HFFc6 (cell line): Measurements from ENCODE around the gene TBX15. TPM values are rescaled to one million over a fixed set of nuclear protein-coding genes. Genes with fewer than 3 reads are reported as not detected.

ENCODE experiments used
- DNase-seq: peaks from one replicate; pipeline ENCODE4 v3.0.0-alpha.2; 2018
- H3K27ac Mint-ChIP-seq: 2 replicates; pipeline ENCODE4 v1.8.0; 2020; ENCODE audit warnings: mild to moderate bottlenecking, mixed read lengths
- H3K27me3 Mint-ChIP-seq: 2 replicates; pipeline ENCODE4 v1.8.0; 2021; ENCODE audit warnings: mild to moderate bottlenecking, moderate library complexity, mixed read lengths; ENCODE audit not compliant: insufficient read depth
- H3K36me3 Mint-ChIP-seq: 2 replicates; pipeline ENCODE4 v1.8.0; 2021; ENCODE audit warnings: low read depth, mixed read lengths
- H3K4me1 Mint-ChIP-seq: 2 replicates; pipeline ENCODE4 v1.8.0; 2020; ENCODE audit warnings: low read depth, mixed read lengths
- H3K4me3 Mint-ChIP-seq: 2 replicates; pipeline ENCODE4 v1.8.0; 2020; ENCODE audit warnings: mild to moderate bottlenecking, moderate library complexity, mixed read lengths
- H3K9me3 Mint-ChIP-seq: 2 replicates; pipeline ENCODE4 v1.8.0; 2020; ENCODE audit warnings: mild to moderate bottlenecking, mixed read lengths
- total RNA-seq, 6 experiments: library from RNA; stranded (reverse); fragmentation: NEBNext Ultra II Directional; extraction: Animal tissue kit (Norgen Biotek cat#: 25700); gene quantifications; 2 replicates in 1 of 6; 3 replicates in 5 of 6; pipeline ENCODE4 v1.2.3, GENCODE V29; 2021
- TF ChIP-seq, protein P1 (sequence below): fragments of 200-600 bp; sonication (generic); IDR thresholded peaks from 2 replicates; pipeline ENCODE4 v1.5.0; 2021; ENCODE audit warnings: antibody characterized with exemption, mild to moderate bottlenecking

The TBX15 gene
- total RNA-seq, 6 experiments from 2014 or later: 5.3 to 12.2 (median 10.0) TPM

DNA sequence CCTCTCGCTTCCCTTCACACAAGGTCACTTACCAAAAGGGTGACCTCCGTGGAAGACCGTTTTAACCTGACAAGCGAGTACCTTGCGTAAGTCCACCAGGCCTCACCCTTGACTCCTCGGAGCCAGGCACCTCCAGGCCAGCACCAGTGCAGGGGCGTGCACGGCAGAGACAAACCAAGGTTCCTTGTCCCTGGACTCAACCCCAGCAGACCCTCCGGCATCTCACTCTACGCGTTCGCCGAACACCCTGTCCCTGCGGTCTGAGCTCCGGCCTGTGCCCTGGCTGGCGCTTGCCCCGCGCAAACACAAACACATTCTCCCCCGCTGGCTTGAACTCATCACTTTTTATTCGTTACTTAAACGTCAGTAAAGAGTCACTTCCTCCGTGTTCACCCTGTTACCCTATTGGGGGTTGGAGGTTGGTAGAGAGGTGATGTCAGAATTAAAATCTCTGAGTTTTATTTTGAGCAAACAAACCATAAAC, 4.5 kb downstream of the TBX15 start:
- Mint-ChIP-seq H3K27ac (peak overlapping the region; percentile 96), H3K27me3 (peaks cover 8% of the 10 kb centered on the region), H3K36me3 (peaks cover 31% of the 10 kb centered on the region), H3K4me3 (peak overlapping the region; percentile 98; the same call in 1 of the 2 replicates), H3K4me1 (peaks cover 43% of the 10 kb centered on the region), H3K9me3 (peaks cover 6% of the 10 kb centered on the region; the same call in 1 of the 2 replicates)
- TF ChIP-seq, protein P1, sequence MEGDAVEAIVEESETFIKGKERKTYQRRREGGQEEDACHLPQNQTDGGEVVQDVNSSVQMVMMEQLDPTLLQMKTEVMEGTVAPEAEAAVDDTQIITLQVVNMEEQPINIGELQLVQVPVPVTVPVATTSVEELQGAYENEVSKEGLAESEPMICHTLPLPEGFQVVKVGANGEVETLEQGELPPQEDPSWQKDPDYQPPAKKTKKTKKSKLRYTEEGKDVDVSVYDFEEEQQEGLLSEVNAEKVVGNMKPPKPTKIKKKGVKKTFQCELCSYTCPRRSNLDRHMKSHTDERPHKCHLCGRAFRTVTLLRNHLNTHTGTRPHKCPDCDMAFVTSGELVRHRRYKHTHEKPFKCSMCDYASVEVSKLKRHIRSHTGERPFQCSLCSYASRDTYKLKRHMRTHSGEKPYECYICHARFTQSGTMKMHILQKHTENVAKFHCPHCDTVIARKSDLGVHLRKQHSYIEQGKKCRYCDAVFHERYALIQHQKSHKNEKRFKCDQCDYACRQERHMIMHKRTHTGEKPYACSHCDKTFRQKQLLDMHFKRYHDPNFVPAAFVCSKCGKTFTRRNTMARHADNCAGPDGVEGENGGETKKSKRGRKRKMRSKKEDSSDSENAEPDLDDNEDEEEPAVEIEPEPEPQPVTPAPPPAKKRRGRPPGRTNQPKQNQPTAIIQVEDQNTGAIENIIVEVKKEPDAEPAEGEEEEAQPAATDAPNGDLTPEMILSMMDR: no peak
- no peak for DNase-seq

GRCh38 chr1:118982821-118983557, 5.2 kb downstream of the TBX15 start:
- H3K4me3 Mint-ChIP-seq: no peak overlapping the region; the same call in 1 of the 2 replicates
- no peak overlapping the region for H3K27ac Mint-ChIP-seq
- peaks cover 37% of the 10 kb centered on the region for H3K4me1 Mint-ChIP-seq
- H3K27me3 Mint-ChIP-seq: peaks cover 7% of the 10 kb centered on the region
- H3K36me3 Mint-ChIP-seq: peaks cover 31% of the 10 kb centered on the region
- H3K9me3 Mint-ChIP-seq: peaks cover 6% of the 10 kb centered on the region; the same call in 1 of the 2 replicates
- TF ChIP-seq, protein P1: no peak
- no peak for DNase-seq

- peaks cover 37% of the 10 kb centered on the region for H3K4me1 Mint-ChIP-seq
- no peak overlapping the region; the same call in 1 of the 2 replicates for H3K27ac Mint-ChIP-seq
- no peak for DNase-seq
- H3K4me3 Mint-ChIP-seq: no peak overlapping the region
- peaks cover 7% of the 10 kb centered on the region for H3K27me3 Mint-ChIP-seq
- peaks cover 6% of the 10 kb centered on the region; the same call in 1 of the 2 replicates for H3K9me3 Mint-ChIP-seq
- peaks cover 30% of the 10 kb centered on the region for H3K36me3 Mint-ChIP-seq
- TF ChIP-seq, protein P1: no peak
Observed at GRCh38 chr1:118982266-118982665, 5.9 kb downstream of the TBX15 start.

- no peak overlapping the region for H3K4me3 Mint-ChIP-seq
- peaks cover 25% of the 10 kb centered on the region for H3K36me3 Mint-ChIP-seq
- no peak for DNase-seq
- H3K27me3 Mint-ChIP-seq: peaks cover 7% of the 10 kb centered on the region
- H3K27ac Mint-ChIP-seq: no peak overlapping the region
- peaks cover 31% of the 10 kb centered on the region for H3K4me1 Mint-ChIP-seq
- H3K9me3 Mint-ChIP-seq: peaks cover 6% of the 10 kb centered on the region; the same call in 1 of the 2 replicates
- TF ChIP-seq, protein P1: no peak
Observed at GRCh38 chr1:118981436-118981835, 6.7 kb downstream of the TBX15 start.

GRCh38 chr1:118979754-118980575, 8.2 kb downstream of the TBX15 start:
- Mint-ChIP-seq H3K36me3 (peaks cover 25% of the 10 kb centered on the region), H3K27me3 (peaks cover 2% of the 10 kb centered on the region), H3K27ac (no peak overlapping the region), H3K4me1 (peaks cover 16% of the 10 kb centered on the region), H3K4me3 (no peak overlapping the region), H3K9me3 (peaks cover 6% of the 10 kb centered on the region; the same call in 1 of the 2 replicates)
- TF ChIP-seq, protein P1: no peak
- DNase-seq: no peak
